Lower leg skin (tissue), 3 donors: ENCODE measurements around the gene AP3M1.

Experiments used
- POLR2A ChIP-seq, 2 donors: fragments of 450-650 bp; IDR thresholded peaks; one replicate each; pipeline ENCODE4 v1.6.1; 2016 to 2017; ENCODE audit warnings: antibody characterized with exemption in 2 of 2, mild to moderate bottlenecking in 1 of 2, moderate library complexity in 1 of 2
- TF ChIP-seq, protein P1 (sequence below), 3 donors: fragments of 450-650 bp; IDR thresholded peaks; one replicate each; pipeline ENCODE4 v1.5.1; 2016; ENCODE audit warnings: antibody characterized with exemption in 3 of 3, mild to moderate bottlenecking in 3 of 3, moderate library complexity in 2 of 3

DNA sequence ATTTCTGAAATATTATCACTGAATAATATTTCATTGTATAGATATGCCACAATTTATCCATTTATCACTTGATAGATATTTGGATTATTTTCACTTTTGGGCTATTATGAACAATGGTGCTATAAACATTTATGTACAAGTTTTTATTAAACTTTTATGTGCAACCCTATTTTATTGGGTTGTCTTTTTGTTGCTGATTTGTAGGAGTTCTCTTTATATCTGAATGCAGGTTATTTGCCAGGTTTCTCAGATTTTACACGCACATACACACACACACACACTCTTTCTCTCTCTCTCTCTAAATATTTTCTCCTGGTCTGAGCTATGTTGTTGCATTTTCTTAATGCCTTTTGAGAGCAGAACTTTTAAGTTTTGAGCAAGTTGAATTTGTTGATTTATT is 36.6 kb upstream of the AP3M1 start:
- TF ChIP-seq, protein P1, sequence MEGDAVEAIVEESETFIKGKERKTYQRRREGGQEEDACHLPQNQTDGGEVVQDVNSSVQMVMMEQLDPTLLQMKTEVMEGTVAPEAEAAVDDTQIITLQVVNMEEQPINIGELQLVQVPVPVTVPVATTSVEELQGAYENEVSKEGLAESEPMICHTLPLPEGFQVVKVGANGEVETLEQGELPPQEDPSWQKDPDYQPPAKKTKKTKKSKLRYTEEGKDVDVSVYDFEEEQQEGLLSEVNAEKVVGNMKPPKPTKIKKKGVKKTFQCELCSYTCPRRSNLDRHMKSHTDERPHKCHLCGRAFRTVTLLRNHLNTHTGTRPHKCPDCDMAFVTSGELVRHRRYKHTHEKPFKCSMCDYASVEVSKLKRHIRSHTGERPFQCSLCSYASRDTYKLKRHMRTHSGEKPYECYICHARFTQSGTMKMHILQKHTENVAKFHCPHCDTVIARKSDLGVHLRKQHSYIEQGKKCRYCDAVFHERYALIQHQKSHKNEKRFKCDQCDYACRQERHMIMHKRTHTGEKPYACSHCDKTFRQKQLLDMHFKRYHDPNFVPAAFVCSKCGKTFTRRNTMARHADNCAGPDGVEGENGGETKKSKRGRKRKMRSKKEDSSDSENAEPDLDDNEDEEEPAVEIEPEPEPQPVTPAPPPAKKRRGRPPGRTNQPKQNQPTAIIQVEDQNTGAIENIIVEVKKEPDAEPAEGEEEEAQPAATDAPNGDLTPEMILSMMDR (IDR thresholded peaks at IDR 0.05), result no peak
- no peak for TF ChIP-seq POLR2A (IDR thresholded peaks at IDR 0.05)
